ENCODE results near the gene FMNL2.

Gene FMNL2

GRCh38 chr2:152450176-152450575 lies 115.2 kb downstream of the FMNL2 start:
- no peak for DNase-seq (ENCODE audit: low read depth)

- no peak for DNase-seq (ENCODE audit: low read depth)
Observed at GRCh38 chr2:152452256-152452973, 117.4 kb downstream of the FMNL2 start.

GRCh38 chr2:152453129-152453911 lies 118.3 kb downstream of the FMNL2 start:
- DNase-seq (ENCODE audit: low read depth), result no peak

GRCh38 chr2:152454371-152454770 lies 119.4 kb downstream of the FMNL2 start:
- DNase-seq (ENCODE audit: low read depth), result no peak

GRCh38 chr2:152454960-152455359 lies 120.0 kb downstream of the FMNL2 start:
- DNase-seq (ENCODE audit: low read depth), result no peak

- no peak for DNase-seq (ENCODE audit: low read depth)
Observed at GRCh38 chr2:152455738-152456137, 120.8 kb downstream of the FMNL2 start.

GRCh38 chr2:152456262-152456661 lies 121.3 kb downstream of the FMNL2 start:
- DNase-seq (ENCODE audit: low read depth), result no peak

GRCh38 chr2:152458441-152458940 lies 123.5 kb downstream of the FMNL2 start:
- no peak for DNase-seq (ENCODE audit: low read depth)

- DNase-seq (ENCODE audit: low read depth), result no peak
Observed at GRCh38 chr2:152459091-152459490, 124.1 kb downstream of the FMNL2 start.

GRCh38 chr2:152460567-152460966 lies 125.6 kb downstream of the FMNL2 start:
- DNase-seq (ENCODE audit: low read depth), result no peak

GRCh38 chr2:152462120-152462519 lies 127.1 kb downstream of the FMNL2 start:
- no peak for DNase-seq (ENCODE audit: low read depth)

GRCh38 chr2:152462779-152463178 lies 127.8 kb downstream of the FMNL2 start:
- no peak for DNase-seq (ENCODE audit: low read depth)

GRCh38 chr2:152464851-152465470 lies 130.0 kb downstream of the FMNL2 start:
- no peak for DNase-seq (ENCODE audit: low read depth)

- no peak for DNase-seq (ENCODE audit: low read depth)
Observed at GRCh38 chr2:152465541-152465940, 130.6 kb downstream of the FMNL2 start.

- DNase-seq (ENCODE audit: low read depth), result no peak
Observed at GRCh38 chr2:152466041-152466440, 131.1 kb downstream of the FMNL2 start.

GRCh38 chr2:152466980-152467676 lies 132.2 kb downstream of the FMNL2 start:
- DNase-seq (ENCODE audit: low read depth), result no peak

- no peak for DNase-seq (ENCODE audit: low read depth)
Observed at GRCh38 chr2:152467677-152468410, 132.9 kb downstream of the FMNL2 start.

- no peak for DNase-seq (ENCODE audit: low read depth)
Observed at GRCh38 chr2:152468899-152469692, 134.1 kb downstream of the FMNL2 start.

GRCh38 chr2:152470861-152471854 lies 136.2 kb downstream of the FMNL2 start:
- no peak for DNase-seq (ENCODE audit: low read depth)
